ENCODE results near the gene PHLPP2. TPM values are rescaled to one million over a fixed set of nuclear protein-coding genes. Genes with fewer than 3 reads are reported as not detected.

Gene PHLPP2
- total RNA-seq, 1 donor from 2014 or later, result 18.7 TPM

GRCh38 chr16:71637398-71637797 lies 87.1 kb downstream of the PHLPP2 start:
- peaks cover 3% of the 10 kb centered on the region for H3K36me3 Mint-ChIP-seq (ENCODE audit: low read depth)
- no peaks in the 10 kb centered on the region for H3K27me3 Mint-ChIP-seq (ENCODE audit: low read depth)
- no peak for TF ChIP-seq CTCF (conservative IDR thresholded peaks at IDR 0.05)
- no peaks in the 10 kb centered on the region for H3K9me3 Mint-ChIP-seq
- H3K27ac Mint-ChIP-seq (ENCODE audit: unreplicated experiment), result no peak overlapping the region
- peaks cover 5% of the 10 kb centered on the region for H3K4me1 Mint-ChIP-seq
- H3K4me3 Mint-ChIP-seq, result no peak overlapping the region
- DNase-seq (ENCODE audit: low read depth, low spot score), result no peak

GRCh38 chr16:71635632-71636031 lies 88.9 kb downstream of the PHLPP2 start:
- Mint-ChIP-seq H3K27ac (ENCODE audit: unreplicated experiment) (no peak overlapping the region), H3K9me3 (no peaks in the 10 kb centered on the region), H3K27me3 (ENCODE audit: low read depth) (peaks cover 3% of the 10 kb centered on the region), H3K36me3 (ENCODE audit: low read depth) (peaks cover 3% of the 10 kb centered on the region), H3K4me3 (no peak overlapping the region), H3K4me1 (peaks cover 5% of the 10 kb centered on the region)
- DNase-seq (ENCODE audit: low read depth, low spot score), result no peak
- TF ChIP-seq CTCF (conservative IDR thresholded peaks at IDR 0.05), result no peak

GRCh38 chr16:71631776-71632175 lies 92.7 kb downstream of the PHLPP2 start:
- Mint-ChIP-seq H3K9me3 (no peaks in the 10 kb centered on the region), H3K4me1 (peaks cover 5% of the 10 kb centered on the region), H3K36me3 (ENCODE audit: low read depth) (no peaks in the 10 kb centered on the region), H3K4me3 (no peak overlapping the region), H3K27me3 (ENCODE audit: low read depth) (peaks cover 33% of the 10 kb centered on the region), H3K27ac (ENCODE audit: unreplicated experiment) (no peak overlapping the region)
- DNase-seq (ENCODE audit: low read depth, low spot score), result no peak
- no peak for TF ChIP-seq CTCF (conservative IDR thresholded peaks at IDR 0.05)

- no peak for DNase-seq (ENCODE audit: low read depth, low spot score)
- Mint-ChIP-seq H3K9me3 (no peaks in the 10 kb centered on the region), H3K4me3 (no peak overlapping the region), H3K36me3 (ENCODE audit: low read depth) (no peaks in the 10 kb centered on the region), H3K27me3 (ENCODE audit: low read depth) (peaks cover 38% of the 10 kb centered on the region), H3K4me1 (peaks cover 4% of the 10 kb centered on the region), H3K27ac (ENCODE audit: unreplicated experiment) (no peak overlapping the region)
- TF ChIP-seq CTCF (conservative IDR thresholded peaks at IDR 0.05), result no peak
Observed at GRCh38 chr16:71630808-71631207, 93.7 kb downstream of the PHLPP2 start.

GRCh38 chr16:71629278-71630016 lies 95.1 kb downstream of the PHLPP2 start:
- H3K27ac Mint-ChIP-seq (ENCODE audit: unreplicated experiment), result no peak overlapping the region
- H3K27me3 Mint-ChIP-seq (ENCODE audit: low read depth), result peaks cover 43% of the 10 kb centered on the region
- no peaks in the 10 kb centered on the region for H3K36me3 Mint-ChIP-seq (ENCODE audit: low read depth)
- TF ChIP-seq CTCF (conservative IDR thresholded peaks at IDR 0.05), result no peak
- H3K9me3 Mint-ChIP-seq, result no peaks in the 10 kb centered on the region
- DNase-seq (ENCODE audit: low read depth, low spot score), result no peak
- H3K4me3 Mint-ChIP-seq, result no peak overlapping the region
- H3K4me1 Mint-ChIP-seq, result no peaks in the 10 kb centered on the region
